Kidney glomerular epithelial cell (primary cell): Measurements from ENCODE around the gene CCSER1.

Experiments
- DNase-seq: peaks from one replicate; lab custom pipeline; 2025; lab: John Stamatoyannopoulos, UW

The CCSER1 gene

GRCh38 chr4:90127223-90127705, at the start of gene CCSER1:
Gene CCSER1 (plus strand): TSS chr4:90127394.
- peak; percentile 75 for DNase-seq

- no peak for DNase-seq
These were observed 48.8 kb upstream of the CCSER1 start for GRCh38 chr4:90078440-90078839.

- no peak for DNase-seq
These were observed 47.1 kb upstream of the CCSER1 start for GRCh38 chr4:90080116-90080515.

- no peak for DNase-seq
These were observed 45.6 kb upstream of the CCSER1 start for GRCh38 chr4:90081432-90082144.

- DNase-seq = no peak
These were observed 44.7 kb upstream of the CCSER1 start for GRCh38 chr4:90082449-90082848.

- DNase-seq = no peak
These were observed 42.8 kb upstream of the CCSER1 start for GRCh38 chr4:90084277-90084966.

- DNase-seq = no peak
These were observed 42.3 kb upstream of the CCSER1 start for GRCh38 chr4:90084967-90085295.

- no peak for DNase-seq
These were observed 33.7 kb upstream of the CCSER1 start for GRCh38 chr4:90093526-90093925.

- DNase-seq = no peak
These were observed 32.2 kb upstream of the CCSER1 start for GRCh38 chr4:90095000-90095399.

GRCh38 chr4:90099812-90100211, 27.4 kb upstream of the CCSER1 start:
- peak; percentile 19 for DNase-seq

GRCh38 chr4:90103991-90104390, 23.2 kb upstream of the CCSER1 start:
- DNase-seq = no peak

GRCh38 chr4:90105274-90105673, 21.9 kb upstream of the CCSER1 start:
- DNase-seq = no peak

GRCh38 chr4:90112715-90113114, 14.5 kb upstream of the CCSER1 start:
- DNase-seq = peak; percentile 1

- DNase-seq = no peak
These were observed 13.2 kb upstream of the CCSER1 start for GRCh38 chr4:90113881-90114457.

- no peak for DNase-seq
These were observed 8.5 kb upstream of the CCSER1 start for GRCh38 chr4:90118527-90119195.

- DNase-seq = no peak
These were observed 7.2 kb upstream of the CCSER1 start for GRCh38 chr4:90120037-90120436.

- no peak for DNase-seq
These were observed 6.4 kb upstream of the CCSER1 start for GRCh38 chr4:90120815-90121214.

GRCh38 chr4:90121676-90122354, 5.4 kb upstream of the CCSER1 start:
- DNase-seq = no peak

- no peak for DNase-seq
These were observed 4.8 kb upstream of the CCSER1 start for GRCh38 chr4:90122355-90122748.

- DNase-seq = no peak
These were observed 2.9 kb upstream of the CCSER1 start for GRCh38 chr4:90124276-90124675.

- peak; percentile 3 for DNase-seq
These were observed 389 bp upstream of the CCSER1 start for GRCh38 chr4:90126805-90127204.

GRCh38 chr4:90127706-90128345, 632 bp downstream of the CCSER1 start:
- DNase-seq = no peak
